Calu3 (cell line): Measurements from ENCODE around the gene ATP6V1F. TPM values are rescaled to one million over a fixed set of nuclear protein-coding genes. Genes with fewer than 3 reads are reported as not detected.

ENCODE experiments used
- BruUV-seq: library from RNA; stranded (reverse); fragments of 400-500 nt; replicated peaks from 2 replicates; lab custom pipeline; 2021; lab: Mats Ljungman, UMichigan
- CTCF ChIA-PET: fragments of 300-600 bp; sonication (Branson Sonifier 250); formaldehyde crosslinking; loops from one replicate; lab custom pipeline; 2022; ENCODE audit warnings: antibody characterized with exemption; lab: Charles Lee
- DNase-seq: peaks from one replicate; pipeline ENCODE4 v3.0.0; 2022
- H3K27ac Mint-ChIP-seq: one replicate; pipeline ENCODE4 v1.8.0; 2022; ENCODE audit warnings: mixed read lengths; ENCODE audit not compliant: unreplicated experiment
- H3K27me3 Mint-ChIP-seq: one replicate; pipeline ENCODE4 v1.8.0; 2022; ENCODE audit warnings: mixed read lengths; ENCODE audit not compliant: unreplicated experiment
- H3K36me3 Mint-ChIP-seq: one replicate; pipeline ENCODE4 v1.8.0; 2022; ENCODE audit warnings: mild to moderate bottlenecking, moderate library complexity, mixed read lengths; ENCODE audit not compliant: insufficient read depth, unreplicated experiment
- H3K4me1 Mint-ChIP-seq: one replicate; pipeline ENCODE4 v1.8.0; 2022; ENCODE audit warnings: mild to moderate bottlenecking, low read depth, mixed read lengths; ENCODE audit not compliant: unreplicated experiment
- H3K4me3 Mint-ChIP-seq: one replicate; pipeline ENCODE4 v1.8.0; 2022; ENCODE audit warnings: mild to moderate bottlenecking, low read depth, moderate library complexity, mixed read lengths; ENCODE audit not compliant: unreplicated experiment
- H3K9me3 Mint-ChIP-seq: one replicate; pipeline ENCODE4 v1.8.0; 2022; ENCODE audit warnings: low read depth, mixed read lengths; ENCODE audit not compliant: unreplicated experiment
- intact Hi-C: fragments of 100-400 bp; cut with micrococcal nuclease; formaldehyde crosslinking; loops from one replicate; pipeline ENCODE4 v1.10.0; 2022; ENCODE audit not compliant: unreplicated experiment
- total RNA-seq: library from RNA; stranded (reverse); gene quantifications from 2 replicates; pipeline ENCODE4 v1.2.3, GENCODE V29; 2022
- TF ChIP-seq, protein P1 (sequence below): fragments of 200-600 bp; IDR thresholded peaks from one replicate; pipeline ENCODE4 v1.8.0; 2022; ENCODE audit warnings: antibody characterized with exemption; ENCODE audit not compliant: unreplicated experiment

ATP6V1F gene
- total RNA-seq, 1 experiment from 2014 or later: 104 TPM

DNA sequence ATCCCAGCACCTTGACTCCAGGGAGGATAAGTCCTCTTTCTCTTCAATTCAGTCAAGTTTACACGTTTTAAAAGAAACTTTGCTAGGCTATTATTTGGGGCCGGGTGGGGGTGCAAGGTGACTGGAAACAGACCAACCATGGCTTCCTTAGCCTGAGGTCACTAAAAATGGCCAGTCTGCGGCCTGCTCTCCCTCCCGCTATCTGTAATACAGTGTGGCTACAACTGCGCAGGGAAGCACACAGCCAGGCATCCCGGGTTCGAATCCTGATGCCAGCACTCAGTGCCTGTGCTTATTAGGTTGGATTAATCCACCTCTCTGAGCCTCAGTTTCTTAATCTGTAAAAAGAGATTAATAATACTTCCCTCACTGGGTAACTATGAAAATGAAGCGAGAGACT lies 19.5 kb downstream of the ATP6V1F start:
- no peak overlapping the region for H3K4me3 Mint-ChIP-seq
- no peak overlapping the region for H3K27ac Mint-ChIP-seq
- H3K27me3 Mint-ChIP-seq: no peaks in the 10 kb centered on the region
- CTCF ChIA-PET: interaction anchor here (0.5 kb wide), 1 partner anchor 12 kb away, joined by 3 read pairs; no protein-coding TSS in a partner anchor
- no peak for DNase-seq
- peaks cover 9% of the 10 kb centered on the region for H3K36me3 Mint-ChIP-seq
- intact Hi-C loops: loop anchor here (5.0 kb wide), 1 partner anchor 90 kb away; the partner anchor contains the start of gene CCDC136
- H3K9me3 Mint-ChIP-seq: no peaks in the 10 kb centered on the region
- H3K4me1 Mint-ChIP-seq: peaks cover 6% of the 10 kb centered on the region
- BruUV-seq: no TSS peak
- TF ChIP-seq, protein P1, sequence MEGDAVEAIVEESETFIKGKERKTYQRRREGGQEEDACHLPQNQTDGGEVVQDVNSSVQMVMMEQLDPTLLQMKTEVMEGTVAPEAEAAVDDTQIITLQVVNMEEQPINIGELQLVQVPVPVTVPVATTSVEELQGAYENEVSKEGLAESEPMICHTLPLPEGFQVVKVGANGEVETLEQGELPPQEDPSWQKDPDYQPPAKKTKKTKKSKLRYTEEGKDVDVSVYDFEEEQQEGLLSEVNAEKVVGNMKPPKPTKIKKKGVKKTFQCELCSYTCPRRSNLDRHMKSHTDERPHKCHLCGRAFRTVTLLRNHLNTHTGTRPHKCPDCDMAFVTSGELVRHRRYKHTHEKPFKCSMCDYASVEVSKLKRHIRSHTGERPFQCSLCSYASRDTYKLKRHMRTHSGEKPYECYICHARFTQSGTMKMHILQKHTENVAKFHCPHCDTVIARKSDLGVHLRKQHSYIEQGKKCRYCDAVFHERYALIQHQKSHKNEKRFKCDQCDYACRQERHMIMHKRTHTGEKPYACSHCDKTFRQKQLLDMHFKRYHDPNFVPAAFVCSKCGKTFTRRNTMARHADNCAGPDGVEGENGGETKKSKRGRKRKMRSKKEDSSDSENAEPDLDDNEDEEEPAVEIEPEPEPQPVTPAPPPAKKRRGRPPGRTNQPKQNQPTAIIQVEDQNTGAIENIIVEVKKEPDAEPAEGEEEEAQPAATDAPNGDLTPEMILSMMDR: no peak

DNA sequence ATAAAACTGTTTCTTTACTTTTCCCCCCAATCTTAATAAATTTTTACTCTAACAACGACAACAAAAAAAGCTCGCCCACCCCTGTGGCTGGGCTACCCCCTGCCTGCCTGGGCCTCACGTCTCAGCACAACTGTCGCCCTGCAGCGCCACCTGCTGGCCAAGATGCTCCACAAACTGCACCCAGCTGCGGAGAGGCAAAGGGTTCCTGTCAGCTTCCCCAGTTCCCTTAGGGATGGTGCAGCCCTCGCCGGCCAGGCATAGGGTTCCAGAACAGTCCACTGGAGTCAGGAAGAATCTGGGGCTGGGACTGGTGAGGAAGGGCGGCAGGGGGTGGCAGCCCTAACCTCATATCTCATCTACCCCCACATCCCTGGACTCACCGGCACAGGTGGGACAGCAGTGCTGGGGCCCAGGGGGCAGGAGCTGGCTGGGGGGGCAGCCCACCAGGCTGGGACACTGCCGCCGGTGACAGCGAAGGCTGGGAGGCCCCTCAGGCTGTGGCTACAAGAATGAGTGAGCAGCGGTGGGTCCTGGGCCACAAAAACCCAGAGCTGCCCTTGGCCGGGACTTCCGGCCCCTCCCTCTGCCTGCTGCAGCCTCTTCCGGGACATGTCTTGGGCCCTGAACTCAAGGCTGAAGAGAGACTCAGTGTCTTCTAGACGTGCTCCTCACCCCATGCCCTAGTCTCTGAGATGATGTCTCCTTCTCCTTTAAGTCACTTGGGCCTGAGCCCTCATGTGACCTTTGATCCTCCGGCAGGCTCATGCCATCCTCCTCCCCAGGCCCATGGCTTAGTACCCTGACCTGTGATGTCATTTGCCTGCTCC lies 21.2 kb downstream of the ATP6V1F start:
- H3K27me3 Mint-ChIP-seq: no peaks in the 10 kb centered on the region
- peaks cover 6% of the 10 kb centered on the region for H3K4me1 Mint-ChIP-seq
- H3K4me3 Mint-ChIP-seq: no peak overlapping the region
- no peaks in the 10 kb centered on the region for H3K9me3 Mint-ChIP-seq
- CTCF ChIA-PET: interaction anchor here (0.9 to 1.5 kb wide), 4 partner anchors 9 to 275 kb away, joined by 3 to 5 read pairs (median 4); partner anchors contain the start of gene ATP6V1F
- H3K27ac Mint-ChIP-seq: no peak overlapping the region
- H3K36me3 Mint-ChIP-seq: peaks cover 9% of the 10 kb centered on the region
- TF ChIP-seq, protein P1: peak; percentile 95
- peak; percentile 88 for DNase-seq
- no TSS peak for BruUV-seq
- intact Hi-C loops: loop anchor here (5.0 kb wide), 1 partner anchor 92 kb away; the partner anchor contains the start of gene CCDC136

DNA sequence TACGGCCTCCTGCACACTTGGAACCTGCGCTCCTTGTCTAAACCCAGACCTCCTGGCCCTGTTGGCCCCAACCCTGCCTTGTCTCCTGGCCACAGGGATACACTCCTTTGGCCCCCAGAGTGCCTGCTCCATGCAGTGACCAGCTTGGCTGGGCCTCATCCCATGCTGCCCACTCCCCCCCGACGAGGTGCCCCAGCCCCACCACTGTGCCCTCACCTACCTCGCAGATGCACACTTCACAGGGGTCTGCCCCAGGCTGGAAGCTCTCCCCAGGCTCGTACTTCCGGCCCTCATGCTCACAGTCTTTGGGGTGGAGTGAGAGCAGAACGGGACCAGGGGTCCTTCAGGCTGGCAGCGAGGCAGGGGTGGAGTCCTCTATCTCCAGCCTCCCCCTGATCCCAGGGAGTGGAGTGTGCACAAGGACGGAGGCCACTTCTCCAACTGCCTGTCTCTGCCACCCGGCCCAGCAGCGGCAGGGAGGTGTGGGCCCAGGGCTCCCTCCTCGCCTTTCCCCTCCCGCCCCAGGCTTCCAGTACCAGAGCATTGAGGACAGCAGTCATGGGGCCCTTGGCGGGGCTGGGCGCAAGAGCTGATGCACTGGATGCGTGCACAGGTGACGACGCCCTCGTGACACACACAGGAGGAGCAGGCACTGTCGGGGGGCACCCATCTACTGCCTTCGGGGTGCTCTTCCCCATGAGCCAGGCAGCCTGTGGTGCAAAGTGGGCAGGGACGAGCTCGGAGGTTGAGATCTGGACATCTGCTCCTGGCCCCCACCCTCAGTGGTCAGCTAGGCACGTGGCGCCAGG lies 22.1 kb downstream of the ATP6V1F start:
- no peaks in the 10 kb centered on the region for H3K9me3 Mint-ChIP-seq
- intact Hi-C loops: loop anchor here (5.0 kb wide), 1 partner anchor 92 kb away; the partner anchor contains the start of gene CCDC136
- H3K27me3 Mint-ChIP-seq: no peaks in the 10 kb centered on the region
- H3K4me1 Mint-ChIP-seq: peaks cover 6% of the 10 kb centered on the region
- CTCF ChIA-PET: interaction anchor here (1.3 to 1.5 kb wide), 2 partner anchors 22 to 25 kb away, joined by 4 to 5 read pairs; partner anchors contain the start of gene ATP6V1F
- no TSS peak for BruUV-seq
- DNase-seq: no peak
- no peak overlapping the region for H3K27ac Mint-ChIP-seq
- no peak overlapping the region for H3K4me3 Mint-ChIP-seq
- H3K36me3 Mint-ChIP-seq: peaks cover 14% of the 10 kb centered on the region
- TF ChIP-seq, protein P1: no peak
